HPDE6-E6E7 (cell line): ENCODE measurements around the gene ZNF165.
A peak's percentile ranks its signal among the peaks of the same experiment; 100 is the strongest.
"Not testable (repeated sequence)": the region's sequence is repeated elsewhere in the genome, so short reads cannot be mapped to it uniquely, and the experiment has no call there.

Experiments
- DNase-seq: peaks from one replicate; pipeline ENCODE4 v3.0.0; 2011; ENCODE audit warnings: missing footprints; ENCODE audit errors: extremely low spot score

ZNF165 gene

GRCh38 chr6:28121876-28122275, 41.5 kb downstream of the ZNF165 start:
- DNase-seq = no peak

GRCh38 chr6:28122283-28122682, 41.9 kb downstream of the ZNF165 start:
- DNase-seq = not testable (repeated sequence)

- DNase-seq = peak; percentile 82
Measured at GRCh38 chr6:28124350-28124970, 44.1 kb downstream of the ZNF165 start, which contains the start of gene ZSCAN16. Gene ZSCAN16, plus strand, starts transcription at chr6:28124609. Its CDS starts 835 bp downstream, at chr6:28125444.

GRCh38 chr6:28124971-28125353, 44.6 kb downstream of the ZNF165 start:
- DNase-seq = no peak

GRCh38 chr6:28125401-28125800, 45.0 kb downstream of the ZNF165 start:
- no peak for DNase-seq

- no peak for DNase-seq
Measured at GRCh38 chr6:28134015-28134414, 53.6 kb downstream of the ZNF165 start.

GRCh38 chr6:28134716-28135115, 54.3 kb downstream of the ZNF165 start:
- DNase-seq = no peak

GRCh38 chr6:28135393-28135792, 55.0 kb downstream of the ZNF165 start:
- DNase-seq = no peak

GRCh38 chr6:28136585-28137504, 56.5 kb downstream of the ZNF165 start:
- peak; percentile 71 for DNase-seq

- no peak for DNase-seq
Measured at GRCh38 chr6:28137505-28137981, 57.2 kb downstream of the ZNF165 start.
